ENCODE results near the gene ESRRA. TPM values are rescaled to one million over a fixed set of nuclear protein-coding genes. Genes with fewer than 3 reads are reported as not detected.

Gene ESRRA
- total RNA-seq, 6 experiments from 2014 or later = 18.9 to 25.0 (median 21.7) TPM

DNA sequence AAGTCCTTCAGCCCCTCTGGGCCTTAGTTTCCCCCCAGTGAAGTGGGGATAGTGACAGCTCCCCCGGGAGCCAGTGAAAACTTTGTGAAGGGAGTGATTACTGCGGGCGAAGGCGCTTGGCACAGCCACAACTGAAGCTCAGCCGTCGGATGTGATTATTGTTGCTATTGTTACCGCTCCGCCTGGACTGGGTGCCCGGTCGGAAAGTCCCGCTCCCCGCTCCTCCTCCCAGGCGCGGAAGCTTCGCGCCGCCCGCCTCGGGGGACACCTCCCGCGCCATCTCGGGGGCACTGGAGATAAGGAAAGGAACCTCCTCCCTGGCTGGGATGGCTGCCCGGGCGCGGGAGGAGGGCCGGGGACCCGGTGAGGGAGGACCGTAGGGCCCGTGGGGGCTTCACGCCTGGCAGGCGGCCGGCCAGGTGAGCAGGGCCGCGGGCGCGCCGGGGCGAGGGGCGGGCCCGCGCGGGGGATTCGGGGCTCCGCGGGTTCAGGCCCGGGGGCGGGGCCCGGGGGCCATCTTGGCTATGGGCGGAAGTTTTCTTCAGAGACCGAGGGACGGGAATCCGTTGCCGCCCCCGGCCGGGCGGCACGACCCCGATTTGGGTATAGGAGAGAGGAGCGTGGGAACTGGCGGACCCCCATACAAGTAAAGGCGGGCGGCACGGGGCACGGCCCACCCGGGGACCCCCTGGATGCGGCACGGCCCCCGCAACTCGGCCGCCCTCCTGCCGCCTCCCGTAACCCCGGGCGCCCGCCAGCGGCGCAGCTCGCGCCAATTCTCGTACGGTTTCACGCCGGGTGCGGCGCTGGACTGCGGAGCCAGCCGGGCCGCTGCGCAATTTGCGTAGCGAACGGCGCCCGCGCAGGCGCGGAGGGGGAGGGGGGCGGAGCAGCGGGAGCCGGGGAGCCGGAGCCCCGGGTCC lies 20.1 kb upstream of the ESRRA start, which contains the start of gene GPR137:
GPR137 (plus strand) TSS at position 887 of the 923 bp plus-strand sequence. CDS start 677 bp downstream, outside the sequence.
- H3K27me3 Mint-ChIP-seq (ENCODE audit: insufficient read depth) = peaks cover 12% of the 10 kb centered on the region

DNA sequence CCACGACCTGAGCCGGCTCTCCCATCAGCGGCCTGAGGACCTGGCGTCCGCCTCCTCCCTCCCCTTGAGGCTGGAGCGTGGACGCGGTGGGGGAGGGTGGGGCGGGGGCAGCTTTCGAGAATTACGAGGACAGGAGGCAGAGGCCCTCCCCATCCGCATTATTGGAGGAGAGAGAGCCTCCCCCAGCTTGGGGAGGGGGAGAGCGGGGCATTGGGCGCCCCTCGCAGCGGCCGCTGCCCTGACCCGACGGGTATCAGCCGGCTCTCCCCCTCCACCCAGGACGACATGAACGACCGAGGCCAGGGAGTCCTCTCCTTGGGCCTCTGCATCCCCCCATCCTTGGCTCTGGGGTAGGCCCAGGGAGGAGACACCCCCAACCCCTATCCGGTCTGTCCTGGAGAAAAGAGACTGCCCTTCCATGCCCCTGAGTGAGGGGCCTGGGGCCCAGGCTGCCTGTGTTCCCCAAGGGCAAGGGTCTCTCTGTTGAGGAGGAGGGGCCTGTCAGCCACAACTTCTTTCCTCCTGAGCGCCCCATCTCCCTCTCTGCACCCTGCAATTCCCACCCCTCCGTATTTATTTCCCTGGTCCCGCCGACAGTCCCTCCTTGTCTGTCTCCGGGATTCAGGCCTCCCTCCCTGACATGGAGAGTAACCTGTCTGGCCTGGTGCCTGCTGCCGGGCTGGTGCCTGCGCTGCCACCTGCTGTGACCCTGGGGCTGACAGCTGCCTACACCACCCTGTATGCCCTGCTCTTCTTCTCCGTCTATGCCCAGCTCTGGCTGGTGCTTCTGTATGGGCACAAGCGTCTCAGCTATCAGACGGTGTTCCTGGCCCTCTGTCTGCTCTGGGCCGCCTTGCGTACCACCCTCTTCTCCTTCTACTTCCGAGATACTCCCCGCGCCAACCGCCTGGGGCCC lies 19.2 kb upstream of the ESRRA start:
- no peak for DNase-seq
- Mint-ChIP-seq H3K9me3 (no peaks in the 10 kb centered on the region), H3K27ac (peak overlapping the region; percentile 68)

More for the DNA sequence above, 20.1 kb upstream of the ESRRA start, which contains the start of gene GPR137:
- peak within 1 kb of the TSS; percentile 90 for H3K27ac Mint-ChIP-seq
- DNase-seq = peak; percentile 48
- H3K36me3 Mint-ChIP-seq (ENCODE audit: low read depth) = peaks cover 7% of the 10 kb centered on the region
- TF ChIP-seq, protein P1, sequence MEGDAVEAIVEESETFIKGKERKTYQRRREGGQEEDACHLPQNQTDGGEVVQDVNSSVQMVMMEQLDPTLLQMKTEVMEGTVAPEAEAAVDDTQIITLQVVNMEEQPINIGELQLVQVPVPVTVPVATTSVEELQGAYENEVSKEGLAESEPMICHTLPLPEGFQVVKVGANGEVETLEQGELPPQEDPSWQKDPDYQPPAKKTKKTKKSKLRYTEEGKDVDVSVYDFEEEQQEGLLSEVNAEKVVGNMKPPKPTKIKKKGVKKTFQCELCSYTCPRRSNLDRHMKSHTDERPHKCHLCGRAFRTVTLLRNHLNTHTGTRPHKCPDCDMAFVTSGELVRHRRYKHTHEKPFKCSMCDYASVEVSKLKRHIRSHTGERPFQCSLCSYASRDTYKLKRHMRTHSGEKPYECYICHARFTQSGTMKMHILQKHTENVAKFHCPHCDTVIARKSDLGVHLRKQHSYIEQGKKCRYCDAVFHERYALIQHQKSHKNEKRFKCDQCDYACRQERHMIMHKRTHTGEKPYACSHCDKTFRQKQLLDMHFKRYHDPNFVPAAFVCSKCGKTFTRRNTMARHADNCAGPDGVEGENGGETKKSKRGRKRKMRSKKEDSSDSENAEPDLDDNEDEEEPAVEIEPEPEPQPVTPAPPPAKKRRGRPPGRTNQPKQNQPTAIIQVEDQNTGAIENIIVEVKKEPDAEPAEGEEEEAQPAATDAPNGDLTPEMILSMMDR (IDR thresholded peaks at IDR 0.05) = no peak; the same call in 1 of the 2 replicates
- no peaks in the 10 kb centered on the region for H3K9me3 Mint-ChIP-seq
- H3K4me1 Mint-ChIP-seq (ENCODE audit: low read depth) = peaks cover 23% of the 10 kb centered on the region
- peak within 1 kb of the TSS; percentile 88 for H3K4me3 Mint-ChIP-seq

DNA sequence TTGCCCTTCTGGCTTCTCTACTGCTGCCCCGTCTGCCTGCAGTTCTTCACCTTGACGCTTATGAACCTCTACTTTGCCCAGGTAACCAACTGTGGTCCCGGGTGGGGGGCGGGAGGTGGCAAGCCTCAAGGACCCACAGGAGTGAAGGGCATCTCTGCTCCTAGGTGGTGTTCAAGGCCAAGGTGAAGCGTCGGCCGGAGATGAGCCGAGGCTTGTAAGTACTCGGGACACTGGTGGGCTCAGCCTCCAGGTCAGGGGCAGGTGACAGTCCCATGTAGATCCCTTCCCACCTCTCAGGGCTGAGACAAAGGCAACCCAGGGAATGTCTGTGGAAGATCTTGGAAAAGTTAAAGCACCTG lies 18.5 kb upstream of the ESRRA start:
- H3K9me3 Mint-ChIP-seq = no peaks in the 10 kb centered on the region
- H3K27me3 Mint-ChIP-seq (ENCODE audit: insufficient read depth) = peaks cover 14% of the 10 kb centered on the region
- no peak for DNase-seq
- no peaks in the 10 kb centered on the region; the same call in 1 of the 2 replicates for H3K36me3 Mint-ChIP-seq (ENCODE audit: low read depth)
- peaks cover 16% of the 10 kb centered on the region for H3K4me1 Mint-ChIP-seq (ENCODE audit: low read depth)
- TF ChIP-seq, protein P1 (IDR thresholded peaks at IDR 0.05) = no peak
- peak overlapping the region; percentile 83 for H3K4me3 Mint-ChIP-seq
- H3K27ac Mint-ChIP-seq = peak overlapping the region; percentile 68; the same call in 1 of the 2 replicates

More for the DNA sequence above, 19.2 kb upstream of the ESRRA start:
- TF ChIP-seq, protein P1 (IDR thresholded peaks at IDR 0.05) = peak; percentile 40; the same call in 1 of the 2 replicates
- Mint-ChIP-seq H3K36me3 (ENCODE audit: low read depth) (peaks cover 6% of the 10 kb centered on the region), H3K4me1 (ENCODE audit: low read depth) (peaks cover 21% of the 10 kb centered on the region), H3K4me3 (peak overlapping the region; percentile 83), H3K27me3 (ENCODE audit: insufficient read depth) (peaks cover 15% of the 10 kb centered on the region)

DNA sequence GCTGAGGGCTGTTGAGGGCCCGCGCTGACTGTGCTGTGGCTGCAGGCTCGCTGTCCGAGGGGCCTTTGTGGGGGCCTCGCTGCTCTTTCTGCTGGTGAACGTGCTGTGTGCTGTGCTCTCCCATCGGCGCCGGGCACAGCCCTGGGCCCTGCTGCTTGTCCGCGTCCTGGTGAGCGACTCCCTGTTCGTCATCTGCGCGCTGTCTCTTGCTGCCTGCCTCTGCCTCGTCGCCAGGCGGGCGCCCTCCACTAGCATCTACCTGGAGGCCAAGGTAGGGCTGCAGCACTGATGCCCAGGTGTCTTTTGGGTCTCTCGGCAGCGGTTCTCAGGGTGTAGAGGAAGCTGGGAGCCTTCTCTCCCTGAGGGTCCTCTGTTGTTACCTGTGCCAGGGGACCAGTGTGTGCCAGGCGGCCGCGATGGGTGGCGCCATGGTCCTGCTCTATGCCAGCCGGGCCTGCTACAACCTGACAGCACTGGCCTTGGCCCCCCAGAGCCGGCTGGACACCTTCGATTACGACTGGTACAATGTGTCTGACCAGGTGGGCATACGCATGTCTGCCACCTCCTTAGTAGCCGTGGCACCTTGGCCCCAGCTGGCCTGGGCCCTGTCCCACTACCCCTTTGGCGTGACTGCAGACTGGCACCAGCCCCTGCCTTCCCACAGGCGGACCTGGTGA lies 17.5 kb upstream of the ESRRA start:
- no peaks in the 10 kb centered on the region for H3K9me3 Mint-ChIP-seq
- no peak overlapping the region for H3K4me3 Mint-ChIP-seq
- peaks cover 16% of the 10 kb centered on the region for H3K4me1 Mint-ChIP-seq (ENCODE audit: low read depth)
- TF ChIP-seq, protein P1 (IDR thresholded peaks at IDR 0.05) = no peak
- no peak for DNase-seq
- H3K36me3 Mint-ChIP-seq (ENCODE audit: low read depth) = no peaks in the 10 kb centered on the region
- no peak overlapping the region for H3K27ac Mint-ChIP-seq
- peaks cover 15% of the 10 kb centered on the region for H3K27me3 Mint-ChIP-seq (ENCODE audit: insufficient read depth)

DNA sequence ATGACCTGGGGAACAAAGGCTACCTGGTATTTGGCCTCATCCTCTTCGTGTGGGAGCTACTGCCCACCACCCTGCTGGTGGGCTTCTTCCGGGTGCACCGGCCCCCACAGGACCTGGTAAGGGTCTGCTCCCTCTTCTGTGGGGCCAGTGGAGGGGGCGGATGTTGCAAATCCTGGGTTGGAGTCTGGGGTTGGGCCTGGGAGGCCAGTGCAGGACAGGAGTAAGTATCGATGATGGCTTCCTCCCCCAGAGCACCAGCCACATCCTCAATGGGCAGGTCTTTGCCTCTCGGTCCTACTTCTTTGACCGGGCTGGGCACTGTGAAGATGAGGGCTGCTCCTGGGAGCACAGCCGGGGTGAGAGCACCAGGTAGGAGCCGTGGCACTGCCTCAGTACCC lies 17.0 kb upstream of the ESRRA start:
- Mint-ChIP-seq H3K27me3 (ENCODE audit: insufficient read depth) (peaks cover 20% of the 10 kb centered on the region), H3K4me3 (no peak overlapping the region), H3K27ac (no peak overlapping the region), H3K36me3 (ENCODE audit: low read depth) (no peaks in the 10 kb centered on the region), H3K4me1 (ENCODE audit: low read depth) (peaks cover 11% of the 10 kb centered on the region), H3K9me3 (no peaks in the 10 kb centered on the region)
- no peak for DNase-seq
- TF ChIP-seq, protein P1 (IDR thresholded peaks at IDR 0.05) = no peak
